ENCODE measurements around the gene ANKRD63. TPM values are rescaled to one million over a fixed set of nuclear protein-coding genes. Genes with fewer than 3 reads are reported as not detected.

The ANKRD63 gene
- total RNA-seq, 1 experiment from 2014 or later = 0.72 TPM

GRCh38 chr15:40277471-40277870 is 5.4 kb downstream of the ANKRD63 start:
- ATAC-seq = no peak
- POLR2A ChIA-PET = interaction anchor here (0.6 kb wide), 1 partner anchor 33 kb away, joined by 3 read pairs; no protein-coding TSS in a partner anchor
- no peaks in the 10 kb centered on the region for H3K9me3 ChIP-seq (ENCODE audit: control insufficient read depth, insufficient read depth, low read depth, low read length)
- in situ Hi-C loops (cut with HindIII; ENCODE audit: low pct_unique_long_range_greater_than_20kb, low sequenced_read_pairs) = no loop called here
- intact Hi-C loops (cut with micrococcal nuclease; ENCODE audit: unreplicated experiment) = loop anchor here (5.0 to 10.0 kb wide), 2 partner anchors 145 to 233 kb away; no protein-coding TSS in a partner anchor
- H3K27ac ChIP-seq (ENCODE audit: low read length) = no peak overlapping the region
- H3K4me3 ChIP-seq (ENCODE audit: low read depth in 2 of 2, low read length in 2 of 2) = no peak overlapping the region
- H3K4me1 ChIP-seq (ENCODE audit: control insufficient read depth, insufficient read depth, low read length) = no peaks in the 10 kb centered on the region
- BruUV-seq (replicated peaks) = no TSS peak
- H3K36me3 ChIP-seq (ENCODE audit: control insufficient read depth, insufficient read depth, low read length) = no peaks in the 10 kb centered on the region
- no peak for DNase-seq (ENCODE audit: low read depth, low spot score)
- CTCF ChIA-PET = interaction anchor here (0.7 to 1.4 kb wide), 3 partner anchors 32 to 47 kb away, joined by 3 to 4 read pairs (median 3); no protein-coding TSS in a partner anchor
- TF ChIP-seq POLR2AphosphoS5 (IDR thresholded peaks at IDR 0.05; ENCODE audit: low read depth, low read length) = no peak
- no peaks in the 10 kb centered on the region for H3K27me3 ChIP-seq (ENCODE audit: control insufficient read depth, insufficient read depth, low read length)

- intact Hi-C loops (cut with micrococcal nuclease; ENCODE audit: unreplicated experiment) = loop anchor here (5.0 to 10.0 kb wide), 2 partner anchors 145 to 232 kb away; no protein-coding TSS in a partner anchor
- Histone ChIP-seq H3K27ac (ENCODE audit: low read length) (no peak overlapping the region), H3K27me3 (ENCODE audit: control insufficient read depth, insufficient read depth, low read length) (no peaks in the 10 kb centered on the region), H3K4me1 (ENCODE audit: control insufficient read depth, insufficient read depth, low read length) (no peaks in the 10 kb centered on the region), H3K9me3 (ENCODE audit: control insufficient read depth, insufficient read depth, low read depth, low read length) (no peaks in the 10 kb centered on the region), H3K4me3 (ENCODE audit: low read depth in 2 of 2, low read length in 2 of 2) (no peak overlapping the region), H3K36me3 (ENCODE audit: control insufficient read depth, insufficient read depth, low read length) (no peaks in the 10 kb centered on the region)
- no peak for ATAC-seq
- no peak for DNase-seq (ENCODE audit: low read depth, low spot score)
- TF ChIP-seq SIN3A (IDR thresholded peaks at IDR 0.05; ENCODE audit: borderline replicate concordance, insufficient read depth, low read depth, low read length) = no peak
- no peak for TF ChIP-seq CTCF (IDR thresholded peaks at IDR 0.05)
- TF ChIP-seq TCF7L2 (IDR thresholded peaks at IDR 0.05; ENCODE audit: low read depth, low read length) = no peak
- no peak for TF ChIP-seq POLR2AphosphoS5 (IDR thresholded peaks at IDR 0.05; ENCODE audit: low read depth, low read length)
- no peak for TF ChIP-seq REST (IDR thresholded peaks at IDR 0.05; ENCODE audit: insufficient read depth in 1 of 2, low read depth in 2 of 2, low read length in 1 of 2)
- BruUV-seq (replicated peaks) = no TSS peak
- POLR2A ChIA-PET = interaction anchor here (0.6 kb wide), 1 partner anchor 34 kb away, joined by 3 read pairs; no protein-coding TSS in a partner anchor
- in situ Hi-C loops (cut with HindIII; ENCODE audit: low pct_unique_long_range_greater_than_20kb, low sequenced_read_pairs) = no loop called here
- CTCF ChIA-PET = interaction anchor here (0.7 to 1.4 kb wide), 3 partner anchors 33 to 46 kb away, joined by 3 to 4 read pairs (median 3); no protein-coding TSS in a partner anchor
These were observed 5.9 kb downstream of the ANKRD63 start for GRCh38 chr15:40276927-40277326.

GRCh38 chr15:40275954-40276353 is 6.9 kb downstream of the ANKRD63 start:
- no peak for ATAC-seq
- POLR2A ChIA-PET = no interaction called here
- Histone ChIP-seq H3K27me3 (ENCODE audit: control insufficient read depth, insufficient read depth, low read length) (no peaks in the 10 kb centered on the region), H3K4me3 (ENCODE audit: low read depth in 2 of 2, low read length in 2 of 2) (no peak overlapping the region), H3K27ac (ENCODE audit: low read length) (no peak overlapping the region), H3K9me3 (ENCODE audit: control insufficient read depth, insufficient read depth, low read depth, low read length) (no peaks in the 10 kb centered on the region), H3K4me1 (ENCODE audit: control insufficient read depth, insufficient read depth, low read length) (no peaks in the 10 kb centered on the region), H3K36me3 (ENCODE audit: control insufficient read depth, insufficient read depth, low read length) (no peaks in the 10 kb centered on the region)
- TF ChIP-seq TCF7L2 (IDR thresholded peaks at IDR 0.05; ENCODE audit: low read depth, low read length) = no peak
- no peak for TF ChIP-seq CTCF (IDR thresholded peaks at IDR 0.05)
- no peak for TF ChIP-seq REST (IDR thresholded peaks at IDR 0.05; ENCODE audit: insufficient read depth in 1 of 2, low read depth in 2 of 2, low read length in 1 of 2)
- in situ Hi-C loops (cut with HindIII; ENCODE audit: low pct_unique_long_range_greater_than_20kb, low sequenced_read_pairs) = no loop called here
- BruUV-seq (replicated peaks) = no TSS peak
- no peak for DNase-seq (ENCODE audit: low read depth, low spot score)
- CTCF ChIA-PET = interaction anchor here (0.5 to 1.8 kb wide), 4 partner anchors 9 to 231 kb away, joined by 3 to 6 read pairs (median 3); no protein-coding TSS in a partner anchor
- intact Hi-C loops (cut with micrococcal nuclease; ENCODE audit: unreplicated experiment) = loop anchor here (2.0 to 10.0 kb wide), 3 partner anchors 59 to 231 kb away; no protein-coding TSS in a partner anchor
